Transverse colon (tissue), 4 donors: ENCODE measurements around the gene FYCO1. TPM values are rescaled to one million over a fixed set of nuclear protein-coding genes. Genes with fewer than 3 reads are reported as not detected.

Experiments used
- DNase-seq: peaks from one replicate; pipeline ENCODE4 v3.0.0-alpha.2; 2019
- H3K27ac ChIP-seq, 4 donors: fragments of 200-600 bp; sonication (generic); 2 replicates each; pipeline ENCODE4 v1.5.1; 2016 to 2018; ENCODE audit warnings: inconsistent platforms in 4 of 4
- H3K27me3 ChIP-seq: fragments of 200-600 bp; sonication (generic); 2 replicates; pipeline ENCODE4 v1.5.1; 2017; ENCODE audit warnings: inconsistent platforms
- H3K36me3 ChIP-seq, 4 donors: fragments of 200-600 bp; sonication (generic); 2 replicates each; pipeline ENCODE4 v1.5.1; 2017 to 2019; ENCODE audit warnings: inconsistent platforms in 4 of 4
- H3K4me1 ChIP-seq, 4 donors: fragments of 200-600 bp; sonication (generic); 2 replicates each; pipeline ENCODE4 v1.5.1; 2017 to 2020; ENCODE audit warnings: inconsistent platforms in 4 of 4
- H3K4me3 ChIP-seq, 4 donors: fragments of 200-600 bp; sonication (generic); 1 replicate in 1 of 4; 2 replicates in 3 of 4; pipeline versions ENCODE4 v1.5.1 to v1.6.1; 2017 to 2019; ENCODE audit warnings: inconsistent platforms in 4 of 4
- H3K9me3 ChIP-seq, 2 donors: fragments of 200-600 bp; sonication (generic); 2 replicates each; pipeline ENCODE4 v1.5.1; 2017 to 2019; ENCODE audit warnings: inconsistent platforms in 2 of 2
- EP300 ChIP-seq: sonication (generic); formaldehyde crosslinking; IDR thresholded peaks from one replicate; pipeline ENCODE4 v1.6.1; 2017; ENCODE audit warnings: antibody characterized with exemption, low read depth
- POLR2A ChIP-seq: fragments of 450-650 bp; IDR thresholded peaks from one replicate; pipeline ENCODE4 v1.6.1; 2016; ENCODE audit warnings: antibody characterized with exemption, mild to moderate bottlenecking, moderate library complexity
- POLR2AphosphoS5 ChIP-seq, 3 donors: sonication (generic); formaldehyde crosslinking; IDR thresholded peaks; one replicate each; pipeline ENCODE4 v1.6.1; 2016; ENCODE audit warnings: antibody characterized with exemption in 3 of 3
- WGBS, 2 donors: methylation state at CpG; one replicate each; pipeline ENCODE4 v1.1.5; 2018; ENCODE audit warnings: low coverage in 1 of 2; 5-methylcytosine and 5-hydroxymethylcytosine counted together
- in situ Hi-C, 4 donors: fragments of 200-750 bp; cut with MboI; loops; one replicate each; pipeline versions ENCODE4 v1.15.0 to v1.15.1; 2017; ENCODE audit warnings: low sequenced_read_pairs in 3 of 4, low pct_ligation_motif_present in 1 of 4, low pct_unique_long_range_greater_than_20kb in 1 of 4
- intact Hi-C: fragments of 100-400 bp; cut with DNase I; formaldehyde crosslinking; loops from one replicate; pipeline ENCODE4 v1.15.1; 2023; ENCODE audit warnings: low total_unique reads
- total RNA-seq, 4 donors: library from RNA; depleted of rRNA; stranded (reverse); fragments of >200 nt; gene quantifications; one replicate each; pipeline ENCODE4 v1.1.0, GENCODE V29; 2016
- TF ChIP-seq, protein P1 (sequence below), 5 experiments: fragments of 200-600 bp in 3 of 5; fragments of 450-650 bp in 2 of 5; sonication (generic) in 3 of 5; IDR thresholded peaks; 1 replicate in 2 of 5; 2 replicates in 3 of 5; pipeline ENCODE4 v1.5.1; 2016 to 2017; ENCODE audit warnings: antibody characterized with exemption in 5 of 5, inconsistent platforms in 3 of 5, mild to moderate bottlenecking in 2 of 5, moderate library complexity in 1 of 5

The FYCO1 gene
- total RNA-seq, 4 donors from 2014 or later: 34.5 to 40.0 (median 38.1) TPM

DNA sequence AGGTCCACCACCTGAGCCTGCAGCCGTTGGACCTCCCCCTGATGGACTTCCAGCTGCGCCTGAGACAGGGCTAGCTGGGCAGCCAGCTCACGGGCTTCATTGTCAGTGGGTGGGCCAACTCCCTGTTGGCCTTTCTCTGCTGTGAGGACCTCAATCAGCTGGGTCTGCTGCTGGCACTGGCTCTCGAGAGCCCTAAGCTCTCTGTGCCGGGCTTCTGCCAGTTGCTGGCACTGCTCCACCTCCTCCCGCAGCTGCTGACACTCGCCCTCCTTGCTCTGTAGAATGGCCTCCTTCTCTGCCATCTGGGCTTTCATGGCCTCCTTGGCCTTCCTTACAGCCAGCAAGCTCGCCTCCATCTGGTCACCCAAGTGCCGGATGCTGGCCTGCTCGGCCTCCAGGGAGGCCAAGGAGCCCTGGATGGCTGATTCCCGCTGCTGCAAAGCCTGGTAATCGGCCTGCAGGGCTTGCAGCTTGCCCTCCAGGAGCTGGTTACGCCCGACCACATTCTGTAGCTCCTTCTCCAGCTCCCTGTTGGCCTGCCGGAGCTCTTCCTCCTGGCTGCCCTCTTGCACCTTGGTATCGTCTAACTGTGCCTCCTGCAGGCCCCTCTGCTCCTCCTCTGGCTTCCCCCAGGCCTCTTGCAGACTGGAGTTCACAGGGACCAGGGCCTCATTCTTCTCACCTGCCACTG lies 28.5 kb downstream of the FYCO1 start:
- WGBS, 2 donors: 82 to 87% methylated on average over 3 to 14 of the region's 16 CpGs
- peaks cover 0 to 60% (median 29%) of the 10 kb centered on the region in 4 donors for H3K36me3 ChIP-seq
- peaks cover 0 to 18% (median 2%) of the 10 kb centered on the region in 4 donors for H3K4me1 ChIP-seq
- no peak overlapping the region for H3K4me3 ChIP-seq
- in situ Hi-C loops (no loop called here), intact Hi-C loops (no loop called here)
- no peak for DNase-seq
- TF ChIP-seq POLR2A (no peak), POLR2AphosphoS5 (IDR thresholded peaks at IDR 0.05) (no peak), EP300 (no peak)
- TF ChIP-seq, protein P1, sequence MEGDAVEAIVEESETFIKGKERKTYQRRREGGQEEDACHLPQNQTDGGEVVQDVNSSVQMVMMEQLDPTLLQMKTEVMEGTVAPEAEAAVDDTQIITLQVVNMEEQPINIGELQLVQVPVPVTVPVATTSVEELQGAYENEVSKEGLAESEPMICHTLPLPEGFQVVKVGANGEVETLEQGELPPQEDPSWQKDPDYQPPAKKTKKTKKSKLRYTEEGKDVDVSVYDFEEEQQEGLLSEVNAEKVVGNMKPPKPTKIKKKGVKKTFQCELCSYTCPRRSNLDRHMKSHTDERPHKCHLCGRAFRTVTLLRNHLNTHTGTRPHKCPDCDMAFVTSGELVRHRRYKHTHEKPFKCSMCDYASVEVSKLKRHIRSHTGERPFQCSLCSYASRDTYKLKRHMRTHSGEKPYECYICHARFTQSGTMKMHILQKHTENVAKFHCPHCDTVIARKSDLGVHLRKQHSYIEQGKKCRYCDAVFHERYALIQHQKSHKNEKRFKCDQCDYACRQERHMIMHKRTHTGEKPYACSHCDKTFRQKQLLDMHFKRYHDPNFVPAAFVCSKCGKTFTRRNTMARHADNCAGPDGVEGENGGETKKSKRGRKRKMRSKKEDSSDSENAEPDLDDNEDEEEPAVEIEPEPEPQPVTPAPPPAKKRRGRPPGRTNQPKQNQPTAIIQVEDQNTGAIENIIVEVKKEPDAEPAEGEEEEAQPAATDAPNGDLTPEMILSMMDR (IDR thresholded peaks at IDR 0.05): no peak
- no peaks in the 10 kb centered on the region for H3K27me3 ChIP-seq
- no peak overlapping the region for H3K27ac ChIP-seq
- no peaks in the 10 kb centered on the region for H3K9me3 ChIP-seq

DNA sequence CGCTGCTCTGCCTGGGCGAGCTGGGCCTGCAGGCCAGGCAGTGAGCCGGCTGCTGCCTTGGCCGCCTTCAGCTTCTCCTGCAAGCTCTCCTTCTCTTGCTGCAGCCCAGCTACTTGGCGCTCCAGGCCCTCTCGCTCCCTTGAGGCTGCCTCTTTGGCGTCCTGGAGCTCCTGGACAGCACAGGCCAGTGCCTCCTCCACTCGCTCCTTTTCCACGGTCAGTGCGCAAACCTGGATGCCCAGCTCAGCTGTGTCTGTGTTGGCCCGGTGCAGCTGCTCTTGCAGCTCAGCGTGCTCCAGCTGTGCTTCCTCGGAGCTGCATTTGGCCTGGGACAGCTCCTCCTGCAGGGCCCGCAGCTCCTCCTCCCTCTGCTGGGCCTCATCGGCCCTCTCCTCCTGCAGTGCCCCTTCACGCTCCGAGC lies 29.2 kb downstream of the FYCO1 start:
- Histone ChIP-seq H3K27me3 (no peaks in the 10 kb centered on the region), H3K4me1 (peaks cover 0 to 14% (median 0%) of the 10 kb centered on the region in 4 donors), H3K4me3 (no peak overlapping the region), H3K36me3 (peaks cover 0 to 67% (median 30%) of the 10 kb centered on the region in 4 donors), H3K27ac (no peak overlapping the region), H3K9me3 (no peaks in the 10 kb centered on the region)
- WGBS, 2 donors: 89% methylated on average over 17 of the region's 17 CpGs; no CpG with 5 or more reads in 1 of the 2 donors
- intact Hi-C loops: no loop called here
- TF ChIP-seq POLR2AphosphoS5 (IDR thresholded peaks at IDR 0.05) (no peak), EP300 (no peak), POLR2A (no peak)
- TF ChIP-seq, protein P1 (IDR thresholded peaks at IDR 0.05): no peak
- in situ Hi-C loops: no loop called here
- no peak for DNase-seq

DNA sequence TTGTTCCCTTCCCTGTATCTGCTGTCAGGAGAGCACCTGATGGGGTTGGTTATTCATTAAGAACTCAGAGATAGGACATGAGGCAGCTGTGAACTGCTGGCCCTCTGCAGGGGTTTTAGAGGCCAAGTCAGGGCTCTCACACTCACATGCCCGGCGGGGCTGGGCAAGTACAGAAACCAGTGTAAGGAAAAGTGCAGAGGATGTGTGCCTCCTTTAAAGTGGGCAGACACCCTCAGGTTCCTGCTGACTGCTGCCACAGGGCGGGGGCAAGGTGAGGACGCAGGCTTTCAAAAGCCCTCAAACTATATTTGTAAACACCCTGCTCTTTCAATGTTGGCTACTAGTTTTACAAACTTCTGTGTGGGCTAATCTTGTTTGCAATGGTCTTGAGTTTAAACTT lies 30.0 kb downstream of the FYCO1 start:
- no peak for DNase-seq

DNA sequence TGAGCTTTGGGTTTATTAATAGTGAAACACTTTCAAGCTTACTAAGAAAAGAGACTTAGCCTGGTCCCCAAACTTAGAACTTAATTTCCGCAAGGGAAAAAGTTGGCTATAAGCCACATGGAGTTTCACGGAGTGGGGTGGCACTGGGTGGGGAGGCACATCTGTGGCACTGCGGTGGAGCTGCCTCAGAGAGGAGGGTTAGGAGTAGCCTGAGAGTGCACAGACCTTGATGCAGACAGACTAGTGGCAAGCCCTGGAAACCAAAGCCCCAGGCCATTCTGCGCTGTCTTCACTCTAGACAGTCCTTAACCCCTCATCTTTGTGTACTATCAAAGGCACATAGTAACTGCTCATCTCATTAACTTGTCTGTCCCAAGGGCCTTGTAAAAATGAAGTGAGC lies 30.4 kb downstream of the FYCO1 start:
- Histone ChIP-seq H3K4me1 (peaks cover 0 to 14% (median 0%) of the 10 kb centered on the region in 4 donors), H3K9me3 (no peaks in the 10 kb centered on the region), H3K27me3 (no peaks in the 10 kb centered on the region), H3K36me3 (peaks cover 0 to 78% (median 36%) of the 10 kb centered on the region in 4 donors), H3K27ac (no peak overlapping the region), H3K4me3 (no peak overlapping the region)
- intact Hi-C loops: no loop called here
- DNase-seq: no peak
- no peak for TF ChIP-seq EP300
- 80 to 92% methylated on average over 1 to 4 of the region's 4 CpGs for WGBS, 2 donors
- in situ Hi-C loops: no loop called here

More for the DNA sequence above, 30.0 kb downstream of the FYCO1 start:
- 86% methylated on average over 4 of the region's 4 CpGs; no CpG with 5 or more reads in 1 of the 2 donors for WGBS, 2 donors
- Histone ChIP-seq H3K9me3 (no peaks in the 10 kb centered on the region), H3K36me3 (peaks cover 0 to 74% (median 34%) of the 10 kb centered on the region in 4 donors), H3K27ac (no peak overlapping the region), H3K4me1 (peaks cover 0 to 14% (median 0%) of the 10 kb centered on the region in 4 donors), H3K27me3 (no peaks in the 10 kb centered on the region), H3K4me3 (no peak overlapping the region)
- in situ Hi-C loops (no loop called here), intact Hi-C loops (no loop called here)
- TF ChIP-seq POLR2AphosphoS5 (IDR thresholded peaks at IDR 0.05) (no peak), POLR2A (no peak), EP300 (no peak)
- TF ChIP-seq, protein P1 (IDR thresholded peaks at IDR 0.05): no peak
